ENCODE measurements around the gene CDK5RAP1.
"Not testable (repeated sequence)": the region's sequence is repeated elsewhere in the genome, so short reads cannot be mapped to it uniquely, and the experiment has no call there.

The CDK5RAP1 gene, protein sequence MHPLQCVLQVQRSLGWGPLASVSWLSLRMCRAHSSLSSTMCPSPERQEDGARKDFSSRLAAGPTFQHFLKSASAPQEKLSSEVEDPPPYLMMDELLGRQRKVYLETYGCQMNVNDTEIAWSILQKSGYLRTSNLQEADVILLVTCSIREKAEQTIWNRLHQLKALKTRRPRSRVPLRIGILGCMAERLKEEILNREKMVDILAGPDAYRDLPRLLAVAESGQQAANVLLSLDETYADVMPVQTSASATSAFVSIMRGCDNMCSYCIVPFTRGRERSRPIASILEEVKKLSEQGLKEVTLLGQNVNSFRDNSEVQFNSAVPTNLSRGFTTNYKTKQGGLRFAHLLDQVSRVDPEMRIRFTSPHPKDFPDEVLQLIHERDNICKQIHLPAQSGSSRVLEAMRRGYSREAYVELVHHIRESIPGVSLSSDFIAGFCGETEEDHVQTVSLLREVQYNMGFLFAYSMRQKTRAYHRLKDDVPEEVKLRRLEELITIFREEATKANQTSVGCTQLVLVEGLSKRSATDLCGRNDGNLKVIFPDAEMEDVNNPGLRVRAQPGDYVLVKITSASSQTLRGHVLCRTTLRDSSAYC
- total RNA-seq, result 64.4 to 74.9 reads per million in 2 experiments

DNA sequence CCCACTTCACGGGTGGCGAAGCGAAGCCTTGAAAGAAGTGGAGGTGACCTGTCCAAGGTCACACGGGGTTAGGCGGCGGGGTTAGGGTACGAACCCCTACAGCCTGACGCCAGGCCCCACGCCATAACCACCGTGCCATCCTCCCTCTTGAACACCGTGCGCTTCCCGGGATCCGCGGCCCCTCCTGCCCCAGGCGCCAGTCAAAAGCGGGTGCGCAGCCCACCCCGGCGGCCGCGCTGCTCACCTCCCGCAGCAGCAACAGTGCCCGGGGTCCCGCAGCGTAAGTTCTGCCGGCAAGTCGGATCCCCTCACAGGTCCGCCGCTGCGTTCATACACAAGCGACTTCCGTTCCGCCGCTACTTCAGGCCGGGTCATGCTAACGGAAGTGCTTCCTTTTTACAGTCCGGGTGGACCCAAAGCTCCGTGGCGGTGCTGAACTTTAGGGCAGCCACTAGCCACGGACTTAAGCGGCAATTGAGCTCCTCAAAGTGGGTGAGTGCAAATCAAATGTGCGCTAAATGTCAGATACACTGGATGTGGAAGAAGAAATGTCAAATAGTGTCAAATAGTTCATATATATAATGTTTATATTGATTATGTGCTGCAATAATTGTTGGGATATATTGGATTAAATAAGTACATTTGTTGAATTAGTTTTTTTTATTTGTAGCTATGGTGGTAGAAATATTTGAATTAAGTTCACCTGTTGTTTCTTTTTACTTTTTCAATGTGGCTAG lies at the start of gene CDK5RAP1:
TSS of gene CDK5RAP1 (minus strand) at position 336 of the 737 bp plus-strand sequence. CDS start 4,455 bp downstream, outside the sequence.
- DNase-seq (ENCODE audit: low read depth), result peak; percentile 75

DNA sequence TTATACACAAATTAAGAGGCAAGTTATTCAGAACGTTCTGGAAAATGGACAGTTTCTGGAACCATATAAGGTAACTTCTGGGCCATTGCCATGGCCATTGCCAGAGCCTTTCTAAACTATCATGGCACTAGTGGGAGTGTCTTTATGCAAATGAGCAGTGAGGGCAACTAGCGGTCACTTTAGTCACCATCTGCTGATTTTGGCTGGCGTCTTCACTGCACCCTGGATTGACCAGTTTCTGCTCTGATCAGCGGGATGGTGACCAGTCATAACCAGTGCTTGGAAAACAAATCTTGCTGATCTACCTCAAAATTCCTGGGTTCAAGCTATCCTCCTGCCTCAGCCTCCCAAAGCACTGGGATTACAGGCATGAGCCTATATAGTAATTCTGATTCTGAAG lies 49.5 kb upstream of the CDK5RAP1 start:
- no peak for DNase-seq (ENCODE audit: low read depth)

DNA sequence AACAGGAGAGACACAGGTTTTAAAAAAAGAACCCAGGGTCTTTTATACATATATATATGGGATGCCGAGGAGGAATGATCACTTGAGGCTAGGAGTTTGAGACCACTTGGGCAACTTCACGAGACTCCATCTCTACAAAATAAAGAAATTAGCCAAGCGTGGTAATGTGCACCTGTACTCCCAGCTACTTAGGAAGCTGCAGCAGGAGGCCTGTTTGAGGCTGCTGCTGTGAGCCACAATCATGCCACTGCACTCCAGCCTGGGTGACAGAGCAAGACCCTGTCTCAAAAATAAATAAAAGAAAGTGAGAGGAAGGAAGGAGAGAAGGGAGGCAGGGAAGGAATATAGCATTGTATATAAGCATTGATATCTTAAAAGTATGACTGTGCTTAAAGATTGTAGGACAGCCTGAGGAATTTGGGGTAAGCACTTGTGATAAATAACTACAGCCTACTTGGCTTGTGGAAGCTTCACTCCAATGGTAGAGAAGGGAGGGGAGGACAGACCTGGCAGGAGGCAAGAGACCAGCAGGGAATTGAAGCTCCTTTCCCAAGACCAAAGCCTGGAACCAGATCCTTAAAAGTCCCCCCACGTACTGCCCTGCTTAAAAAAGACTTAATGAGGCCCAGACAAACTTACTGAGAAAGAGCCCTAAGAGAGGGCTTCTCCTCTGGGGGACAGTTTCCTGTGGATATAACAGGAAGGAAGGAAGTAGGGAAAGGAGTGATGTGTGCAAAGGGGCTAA lies 44.7 kb upstream of the CDK5RAP1 start:
- DNase-seq (ENCODE audit: low read depth), result no peak

DNA sequence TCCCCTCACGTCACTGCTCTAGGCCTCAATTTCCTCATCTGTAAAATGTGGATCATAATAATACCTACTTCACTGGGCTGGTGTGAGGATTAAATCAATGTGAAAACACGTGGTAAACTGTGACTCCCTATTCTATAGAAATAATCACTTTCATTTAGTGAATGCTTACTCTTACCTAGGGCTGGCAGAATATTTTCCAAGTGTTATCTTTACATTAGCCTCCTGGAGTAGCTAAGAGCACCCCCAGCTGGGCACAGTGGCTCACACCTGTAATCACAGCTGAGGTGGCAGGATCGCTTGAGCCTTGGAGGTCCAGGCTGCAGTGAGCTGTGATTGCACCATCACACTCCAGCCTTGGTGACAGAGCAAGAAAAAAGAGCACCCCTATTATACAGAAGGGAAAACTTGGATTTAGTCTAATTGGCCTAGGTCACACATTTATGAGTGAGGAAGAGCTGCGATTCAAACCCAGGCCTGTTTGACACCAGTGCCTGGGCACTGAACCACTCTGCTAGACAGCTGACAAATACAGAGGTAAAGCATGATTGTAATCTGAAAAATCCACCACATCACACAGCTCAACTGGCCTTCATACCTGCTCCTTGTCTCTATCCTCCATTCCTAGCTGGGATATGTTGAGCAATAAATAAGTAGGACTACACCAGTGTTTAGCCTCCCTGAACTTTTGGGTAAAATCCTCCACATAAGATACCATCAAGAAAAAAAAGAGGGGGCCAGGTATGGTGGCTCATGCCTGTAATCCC lies 43.7 kb upstream of the CDK5RAP1 start:
- DNase-seq (ENCODE audit: low read depth), result peak; percentile 7

DNA sequence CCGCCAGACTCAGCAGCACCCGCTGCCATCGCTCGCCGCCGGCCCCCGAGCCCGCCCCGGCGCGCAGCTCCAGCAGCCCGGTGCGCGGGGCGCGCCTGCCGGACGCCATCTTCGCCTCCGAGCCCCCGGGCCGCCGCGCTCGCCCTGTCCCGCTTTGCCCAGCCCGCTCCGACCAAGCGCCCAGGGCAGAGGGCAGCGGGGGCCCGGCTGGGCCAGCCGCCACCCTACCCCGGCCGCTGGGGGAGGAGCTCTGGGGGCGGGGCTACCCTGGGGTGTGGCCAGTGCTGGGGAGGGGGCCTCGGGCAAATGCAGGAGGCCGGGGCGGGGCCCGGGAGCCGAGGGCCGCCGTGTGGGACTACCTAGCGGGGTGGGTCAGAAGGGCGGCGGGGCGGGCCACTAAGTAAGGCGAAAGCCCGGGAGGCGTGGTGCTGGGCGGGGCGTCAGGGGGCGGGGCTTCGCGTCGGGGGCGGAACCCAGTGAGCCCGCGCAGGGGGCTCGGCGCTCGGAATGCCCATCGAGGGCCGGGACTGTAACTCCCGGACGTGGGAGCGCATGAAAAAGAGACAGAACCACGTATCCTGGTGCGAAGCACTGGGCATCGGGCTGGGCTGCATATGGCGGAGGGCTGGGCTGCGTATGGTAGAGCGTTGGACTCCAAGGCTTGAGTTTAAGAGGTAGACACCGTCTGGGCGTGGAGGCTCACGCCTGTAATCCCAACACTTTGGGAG lies 42.4 kb upstream of the CDK5RAP1 start, which contains the start of gene SNTA1:
TSS of gene SNTA1 (minus strand) at position 252 of the 728 bp plus-strand sequence. CDS start at position 109, 143 bp downstream.
- peak; percentile 75 for DNase-seq (ENCODE audit: low read depth)

DNA sequence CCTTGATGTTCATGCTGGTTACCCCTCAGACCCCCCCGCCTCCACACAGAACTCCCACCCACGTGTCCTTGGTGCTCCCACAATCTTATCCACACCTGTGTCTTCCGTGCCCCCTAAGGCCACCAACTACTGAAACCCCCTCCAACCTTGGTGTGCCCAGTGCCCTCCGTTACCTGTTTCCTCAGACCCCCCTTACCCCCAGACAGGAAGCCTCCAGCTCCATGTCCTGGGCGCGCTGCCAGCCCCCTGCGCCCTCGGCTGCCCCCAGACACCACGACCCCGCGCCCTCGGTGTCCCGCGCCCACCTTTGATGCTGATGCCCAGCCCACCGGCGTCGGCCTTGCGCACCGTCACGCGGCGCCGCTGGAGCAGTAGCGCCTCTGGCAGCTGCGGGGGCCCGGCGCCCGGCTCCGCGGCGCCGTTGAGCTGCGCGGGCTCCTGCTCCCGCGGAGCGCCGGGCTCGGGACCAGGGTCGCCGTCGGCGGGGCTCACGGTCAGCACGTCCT lies 41.7 kb upstream of the CDK5RAP1 start:
- DNase-seq (ENCODE audit: low read depth), result no peak

DNA sequence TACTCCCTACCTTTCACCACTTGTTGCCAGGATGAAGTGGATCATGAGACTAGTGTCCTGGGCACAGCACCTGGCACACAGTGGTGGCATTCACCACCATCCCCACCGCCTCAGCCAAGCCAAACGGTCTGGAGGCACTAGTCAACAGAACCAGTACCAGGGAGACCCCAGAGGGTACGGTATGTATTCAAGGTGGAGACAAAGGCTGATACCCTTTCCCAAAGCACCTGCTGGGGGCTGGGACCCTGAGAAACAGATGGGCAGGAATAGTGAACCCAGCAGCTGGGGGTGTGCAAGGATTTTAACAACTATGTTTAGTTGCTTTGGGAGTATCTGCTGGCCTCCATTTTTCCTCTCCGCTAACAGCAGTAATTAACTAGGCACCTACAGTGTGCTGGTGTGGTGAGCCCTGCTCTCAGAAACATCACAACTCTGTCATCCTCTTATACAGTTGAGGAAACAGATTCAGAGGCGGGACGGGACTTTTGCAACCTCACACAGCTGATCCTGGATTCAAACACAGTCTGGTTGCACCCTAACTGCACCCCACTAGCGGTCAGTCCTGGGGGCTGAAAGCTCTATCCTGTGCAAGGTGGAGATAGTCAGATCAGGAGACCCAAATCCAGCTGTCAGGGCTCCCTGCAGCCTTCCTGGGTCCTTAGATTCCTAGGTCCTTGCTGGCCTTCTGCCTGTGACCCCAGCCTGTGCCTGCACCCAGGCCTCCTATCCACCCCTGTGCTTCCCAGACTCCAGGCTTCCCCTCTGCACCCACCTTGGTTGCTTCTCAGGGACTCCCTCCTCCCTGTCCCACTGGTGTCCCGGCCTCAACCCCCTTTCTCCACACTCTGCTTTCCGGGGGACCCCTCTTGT lies 41.1 kb upstream of the CDK5RAP1 start:
- DNase-seq (ENCODE audit: low read depth), result no peak

DNA sequence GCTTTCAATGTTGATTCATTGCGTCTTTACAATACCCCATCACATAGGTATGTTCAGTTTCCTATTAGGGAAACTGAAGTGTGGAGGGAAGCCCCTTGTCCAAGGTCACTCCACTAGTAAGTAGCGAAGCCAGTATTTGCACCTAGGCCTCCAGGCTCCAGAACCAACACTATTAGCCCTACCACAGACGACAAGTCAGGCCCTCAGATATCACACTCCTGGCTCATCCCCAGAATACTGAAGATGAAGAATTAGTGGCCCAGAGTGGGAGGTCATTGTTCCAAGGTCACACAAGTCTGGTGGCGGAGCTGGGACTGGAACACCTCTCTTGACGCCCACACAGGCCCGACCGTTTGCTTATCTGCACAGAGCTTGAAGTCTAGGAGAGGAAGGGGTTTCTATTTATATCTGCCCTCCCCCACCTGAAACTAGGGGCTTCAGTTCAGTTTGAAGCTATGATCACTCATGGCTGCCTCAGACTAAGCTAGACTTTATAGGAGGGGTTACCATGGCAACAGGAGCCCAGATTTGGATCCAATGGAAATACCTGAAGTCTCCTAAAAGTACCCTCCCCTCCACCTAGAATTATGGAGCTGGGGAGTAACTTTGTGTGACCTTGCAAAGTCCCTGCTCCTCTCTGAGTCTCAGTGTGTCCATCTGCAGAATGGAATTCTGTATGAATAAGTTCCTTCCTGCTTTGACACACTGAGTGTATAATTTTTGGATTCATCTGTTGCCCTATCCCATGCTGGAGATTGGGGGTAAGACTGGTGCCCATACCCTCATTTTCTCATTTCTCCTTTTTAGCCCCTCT lies 40.0 kb upstream of the CDK5RAP1 start:
- no peak for DNase-seq (ENCODE audit: low read depth)

DNA sequence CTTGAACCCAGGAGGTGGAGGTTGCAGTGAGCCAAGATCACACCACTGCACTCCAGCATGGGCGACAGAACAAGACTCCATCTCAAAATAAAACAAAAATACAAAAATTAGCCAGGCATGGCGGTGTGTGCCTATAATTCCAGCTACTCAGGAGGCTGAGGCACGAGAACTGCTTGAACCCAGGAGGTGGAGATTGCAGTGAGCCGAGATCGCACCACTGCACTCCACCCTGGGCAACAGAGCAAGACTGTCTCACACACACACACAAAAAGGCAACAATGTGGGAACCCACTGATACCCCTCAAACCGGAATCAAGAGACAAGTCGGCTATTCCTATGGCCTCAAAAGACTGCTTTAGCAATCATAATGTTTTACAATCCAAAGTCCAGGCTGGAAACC lies 39.2 kb upstream of the CDK5RAP1 start:
- not testable (repeated sequence) for DNase-seq (ENCODE audit: low read depth)

DNA sequence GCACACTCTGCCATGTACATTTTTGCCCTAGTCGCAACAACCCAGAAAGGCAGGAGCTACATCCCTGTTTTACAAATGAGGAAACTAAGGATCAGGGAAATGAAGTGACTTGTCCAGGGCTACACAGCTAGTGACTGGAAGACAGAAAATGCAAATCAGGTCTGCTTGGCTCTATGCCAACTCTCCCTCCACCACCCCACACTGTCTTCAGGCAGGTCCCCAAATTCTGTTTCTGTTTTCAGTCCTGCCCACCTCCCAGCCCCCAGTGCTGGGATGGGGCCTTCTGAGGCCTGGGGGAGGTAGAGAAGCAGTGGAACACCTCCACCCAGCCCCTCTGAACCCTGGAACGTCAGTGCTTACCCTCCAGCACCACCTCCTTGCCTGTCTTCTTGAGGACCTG lies 37.2 kb upstream of the CDK5RAP1 start:
- no peak for DNase-seq (ENCODE audit: low read depth)

DNA sequence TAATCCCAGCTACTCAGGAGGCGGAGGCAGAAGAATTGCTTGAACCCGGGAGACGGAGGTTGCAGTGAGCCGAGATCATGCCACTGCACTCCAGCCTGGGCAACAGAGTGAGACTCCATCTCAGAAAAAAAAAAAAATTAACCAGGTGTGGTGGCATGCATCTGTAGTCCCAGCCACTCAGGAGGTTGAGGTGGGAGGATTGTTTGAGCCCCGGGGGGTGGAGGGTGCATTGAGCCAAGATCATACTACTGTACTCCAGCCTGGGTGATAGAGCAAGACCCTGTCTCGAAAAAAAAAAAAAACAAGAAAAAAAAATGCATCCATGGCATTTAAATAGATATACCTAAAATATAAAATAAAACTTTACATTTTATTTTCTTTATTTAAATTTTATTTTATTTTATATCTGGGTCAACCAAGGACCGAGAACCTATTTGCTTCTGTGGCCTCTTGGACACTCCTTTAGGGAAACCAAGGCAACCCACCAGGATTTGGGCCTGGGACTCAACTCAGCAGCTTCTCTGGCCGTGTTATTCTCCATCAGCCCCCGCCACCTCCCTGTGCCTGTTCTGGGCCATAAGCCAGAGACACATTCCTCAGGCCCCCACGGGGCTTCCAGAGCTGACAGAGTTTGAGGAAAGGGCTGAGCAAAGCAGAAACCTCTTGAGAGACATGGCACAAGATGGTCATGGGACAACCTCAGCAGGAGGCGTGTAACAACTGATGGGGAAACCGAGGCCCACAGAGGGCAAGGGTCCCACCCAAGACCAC lies 36.0 kb upstream of the CDK5RAP1 start:
- DNase-seq (ENCODE audit: low read depth), result no peak

DNA sequence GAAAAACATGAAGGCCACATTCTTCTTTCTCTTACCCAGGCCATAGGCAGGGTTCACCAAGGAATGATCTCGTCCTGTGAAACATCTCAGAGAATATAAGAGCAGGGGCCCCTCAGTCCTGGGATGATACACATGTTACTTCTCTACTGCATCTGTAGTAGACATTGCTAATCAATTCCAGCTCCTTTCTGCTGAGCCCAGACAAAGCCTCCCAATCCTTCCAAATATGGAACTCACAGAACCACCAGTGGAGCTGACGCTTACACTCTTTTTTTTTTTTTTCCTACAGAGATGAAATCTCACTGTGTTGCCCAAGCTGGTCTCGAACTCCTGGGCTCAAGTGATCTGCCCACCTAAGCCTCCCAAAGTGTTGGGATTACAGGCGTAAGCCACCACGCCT lies 33.1 kb upstream of the CDK5RAP1 start:
- no peak for DNase-seq (ENCODE audit: low read depth)

DNA sequence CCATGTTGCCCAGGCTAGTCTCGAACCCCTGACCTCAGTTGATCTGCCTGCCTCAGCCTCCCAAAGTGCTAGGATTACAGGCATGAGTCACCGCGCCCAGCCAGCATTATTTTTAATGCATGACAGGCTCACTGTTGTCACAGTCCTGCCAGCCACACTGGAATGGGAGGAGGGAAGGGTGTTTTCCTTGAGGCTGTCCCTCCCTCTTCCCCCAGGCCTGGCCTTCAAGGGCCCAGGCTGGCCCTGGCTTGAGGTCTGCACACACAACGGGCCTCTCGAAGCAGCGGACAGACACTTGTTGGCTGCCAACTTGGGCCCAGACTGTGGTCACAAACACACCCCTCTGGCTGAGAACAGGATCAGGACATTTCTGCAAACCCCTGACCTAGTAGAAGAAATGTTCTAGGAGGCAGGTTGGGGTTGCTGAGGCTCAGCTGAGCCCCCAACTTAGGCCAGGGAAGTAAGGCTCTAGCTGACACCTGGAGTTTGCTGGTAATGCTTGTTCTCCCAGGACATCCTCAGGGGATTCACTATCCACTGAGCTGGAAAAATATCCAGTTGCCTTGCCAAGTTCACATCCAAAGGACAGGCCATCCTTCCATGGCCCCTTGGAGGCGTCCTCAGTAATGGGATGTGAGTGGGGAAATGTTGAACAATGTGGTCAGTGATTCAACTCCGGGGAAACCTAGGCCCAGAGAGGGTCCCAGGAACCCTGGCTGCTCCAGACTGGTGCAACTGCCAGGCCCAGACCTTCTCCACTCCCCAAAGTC lies 32.3 kb upstream of the CDK5RAP1 start:
- DNase-seq (ENCODE audit: low read depth), result no peak

DNA sequence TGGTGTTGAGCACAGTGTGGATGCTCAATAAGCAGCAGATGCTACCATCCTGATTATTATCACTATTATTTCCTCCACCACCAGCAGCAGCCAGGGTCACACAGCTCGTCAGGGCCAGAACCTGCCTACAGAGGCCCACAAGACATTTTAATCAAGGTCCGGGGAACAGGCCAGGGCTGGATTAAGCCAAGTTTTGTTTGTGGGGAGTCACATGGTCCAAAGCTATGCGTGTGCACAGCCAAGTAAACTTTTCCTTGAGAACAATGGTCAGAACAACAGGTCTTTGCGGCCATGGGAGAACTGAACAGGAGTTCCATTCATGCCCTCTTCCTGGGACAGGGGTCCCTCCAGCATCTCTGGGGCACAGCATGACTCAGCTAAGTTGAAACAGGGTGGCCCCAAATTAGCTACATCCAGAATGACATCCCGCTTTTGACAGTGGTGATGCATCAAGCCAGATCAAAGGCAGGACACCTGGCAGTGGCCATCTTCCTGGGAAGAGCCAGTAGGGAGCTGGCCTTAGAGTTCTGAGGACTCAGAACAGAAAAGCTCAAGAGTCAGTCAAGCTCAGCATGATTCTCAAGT lies 30.6 kb upstream of the CDK5RAP1 start:
- no peak for DNase-seq (ENCODE audit: low read depth)

DNA sequence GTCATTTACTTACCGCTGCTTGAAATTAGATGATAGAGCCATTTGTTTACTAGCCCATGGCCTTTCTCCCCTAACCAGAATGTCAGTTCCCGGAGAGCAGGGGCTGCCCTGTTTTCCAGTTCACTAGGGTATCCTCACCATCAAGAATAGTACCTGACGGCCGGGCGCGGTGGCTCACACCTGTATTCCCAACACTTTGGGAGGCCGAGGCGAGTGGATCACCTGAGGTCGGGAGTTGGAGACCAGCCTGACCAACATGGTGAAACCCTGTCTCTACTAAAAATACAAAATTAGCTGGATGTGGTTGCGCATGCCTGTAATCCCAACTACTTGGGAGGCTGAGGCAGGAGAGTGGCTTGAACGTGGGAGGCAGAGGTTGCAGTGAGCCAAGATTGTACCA lies 22.6 kb upstream of the CDK5RAP1 start:
- not testable (repeated sequence) for DNase-seq (ENCODE audit: low read depth)

DNA sequence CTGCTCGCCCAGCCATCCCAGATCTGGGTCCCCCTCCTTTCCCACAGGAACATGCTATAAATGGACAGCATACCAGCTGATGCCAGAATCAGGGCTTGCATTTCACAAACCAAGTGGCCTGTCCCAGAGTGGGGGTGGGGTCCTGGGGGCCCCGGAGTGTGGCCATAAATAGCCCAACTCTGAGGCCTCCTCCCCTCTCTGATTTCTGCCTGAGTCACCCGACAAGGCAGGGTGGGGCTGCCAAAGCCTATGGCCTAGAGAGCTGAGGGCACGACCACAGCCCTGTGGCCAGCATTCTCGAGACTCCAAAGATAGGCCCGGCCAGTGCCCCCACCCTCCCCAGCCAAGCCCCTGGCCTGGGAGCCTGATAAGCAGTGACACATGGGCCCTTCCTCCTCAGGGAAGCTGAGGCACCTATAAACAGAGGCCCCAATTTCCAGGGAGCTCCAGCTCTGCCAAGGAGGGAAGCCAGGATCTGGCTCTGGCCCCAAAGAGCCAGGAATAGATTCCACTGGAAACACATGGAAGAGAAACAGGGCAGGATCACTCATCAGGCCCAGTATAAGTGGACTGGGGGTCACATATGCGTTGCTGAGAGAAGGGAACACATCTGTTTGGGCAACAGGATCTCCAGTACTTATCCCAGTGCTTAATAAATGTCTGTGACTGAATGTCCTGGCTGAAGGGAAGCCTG lies 22.0 kb upstream of the CDK5RAP1 start:
- DNase-seq (ENCODE audit: low read depth), result no peak

Measured in T follicular helper cell (primary cell).